HG03469 (cell line): ENCODE measurements around the gene B4GALNT2.
"Not testable (repeated sequence)": the region's sequence is repeated elsewhere in the genome, so short reads cannot be mapped to it uniquely, and the experiment has no call there.

ENCODE experiments used
- ATAC-seq: cut with Tn5 transposase; IDR thresholded peaks from one replicate; pipeline ENCODE4 v1.9.1; 2021; ENCODE audit warnings: mild to moderate bottlenecking, moderate library complexity, moderate number of reproducible peaks; ENCODE audit not compliant: unreplicated experiment

Gene B4GALNT2

GRCh38 chr17:49120166-49120565, 12.4 kb upstream of the B4GALNT2 start:
- ATAC-seq: no peak

- ATAC-seq: no peak
These were observed 10.8 kb upstream of the B4GALNT2 start for GRCh38 chr17:49121696-49122292.

GRCh38 chr17:49122566-49122965, 10.0 kb upstream of the B4GALNT2 start:
- no peak for ATAC-seq

GRCh38 chr17:49123061-49123460, 9.5 kb upstream of the B4GALNT2 start:
- no peak for ATAC-seq

- ATAC-seq: no peak
These were observed 7.1 kb upstream of the B4GALNT2 start for GRCh38 chr17:49125449-49125848.

GRCh38 chr17:49126183-49126859, 6.2 kb upstream of the B4GALNT2 start:
- not testable (repeated sequence) for ATAC-seq

GRCh38 chr17:49129359-49129950, 3.1 kb upstream of the B4GALNT2 start:
- ATAC-seq: not testable (repeated sequence)

GRCh38 chr17:49130891-49131290, 1.7 kb upstream of the B4GALNT2 start:
- ATAC-seq: no peak

GRCh38 chr17:49132317-49132698, 261 bp upstream of the B4GALNT2 start:
- ATAC-seq: no peak

- ATAC-seq: no peak
These were observed 3.8 kb downstream of the B4GALNT2 start for GRCh38 chr17:49136335-49136734.

- not testable (repeated sequence) for ATAC-seq
These were observed 13.1 kb downstream of the B4GALNT2 start for GRCh38 chr17:49145654-49146053.

GRCh38 chr17:49146620-49147306, 14.2 kb downstream of the B4GALNT2 start:
- no peak for ATAC-seq

- ATAC-seq: no peak
These were observed 15.6 kb downstream of the B4GALNT2 start for GRCh38 chr17:49148171-49148570.

GRCh38 chr17:49151996-49152395, 19.4 kb downstream of the B4GALNT2 start:
- no peak for ATAC-seq

- no peak for ATAC-seq
These were observed 23.7 kb downstream of the B4GALNT2 start for GRCh38 chr17:49156256-49156655.

GRCh38 chr17:49157784-49158183, 25.2 kb downstream of the B4GALNT2 start:
- ATAC-seq: no peak

- no peak for ATAC-seq
These were observed 30.3 kb downstream of the B4GALNT2 start for GRCh38 chr17:49162866-49163265.

GRCh38 chr17:49165143-49165542, 32.6 kb downstream of the B4GALNT2 start:
- ATAC-seq: no peak

- no peak for ATAC-seq
These were observed 36.1 kb downstream of the B4GALNT2 start for GRCh38 chr17:49168706-49169105.

- ATAC-seq: no peak
These were observed 37.6 kb downstream of the B4GALNT2 start for GRCh38 chr17:49170216-49170615.

GRCh38 chr17:49170711-49171110, 38.1 kb downstream of the B4GALNT2 start:
- not testable (repeated sequence) for ATAC-seq

- not testable (repeated sequence) for ATAC-seq
These were observed 43.4 kb downstream of the B4GALNT2 start for GRCh38 chr17:49175978-49176377.
